Uterus (tissue), 2 donors: ENCODE measurements around the gene ARVCF.

Source experiments
- POLR2A ChIP-seq, 2 donors: fragments of 450-650 bp; IDR thresholded peaks; one replicate each; pipeline ENCODE4 v1.6.1; 2016; ENCODE audit warnings: antibody characterized with exemption in 2 of 2, mild to moderate bottlenecking in 1 of 2, moderate library complexity in 1 of 2
- TF ChIP-seq, protein P1 (sequence below), 4 experiments: fragments of 200-600 bp in 2 of 4; fragments of 450-650 bp in 2 of 4; sonication (generic) in 2 of 4; IDR thresholded peaks; one replicate each; pipeline ENCODE4 v1.5.1; 2016 to 2019; ENCODE audit warnings: antibody characterized with exemption in 4 of 4, mild to moderate bottlenecking in 2 of 4, moderate library complexity in 1 of 4

GRCh38 chr22:19977296-19978243, 39.1 kb downstream of the ARVCF start:
- TF ChIP-seq, protein P1, sequence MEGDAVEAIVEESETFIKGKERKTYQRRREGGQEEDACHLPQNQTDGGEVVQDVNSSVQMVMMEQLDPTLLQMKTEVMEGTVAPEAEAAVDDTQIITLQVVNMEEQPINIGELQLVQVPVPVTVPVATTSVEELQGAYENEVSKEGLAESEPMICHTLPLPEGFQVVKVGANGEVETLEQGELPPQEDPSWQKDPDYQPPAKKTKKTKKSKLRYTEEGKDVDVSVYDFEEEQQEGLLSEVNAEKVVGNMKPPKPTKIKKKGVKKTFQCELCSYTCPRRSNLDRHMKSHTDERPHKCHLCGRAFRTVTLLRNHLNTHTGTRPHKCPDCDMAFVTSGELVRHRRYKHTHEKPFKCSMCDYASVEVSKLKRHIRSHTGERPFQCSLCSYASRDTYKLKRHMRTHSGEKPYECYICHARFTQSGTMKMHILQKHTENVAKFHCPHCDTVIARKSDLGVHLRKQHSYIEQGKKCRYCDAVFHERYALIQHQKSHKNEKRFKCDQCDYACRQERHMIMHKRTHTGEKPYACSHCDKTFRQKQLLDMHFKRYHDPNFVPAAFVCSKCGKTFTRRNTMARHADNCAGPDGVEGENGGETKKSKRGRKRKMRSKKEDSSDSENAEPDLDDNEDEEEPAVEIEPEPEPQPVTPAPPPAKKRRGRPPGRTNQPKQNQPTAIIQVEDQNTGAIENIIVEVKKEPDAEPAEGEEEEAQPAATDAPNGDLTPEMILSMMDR (IDR thresholded peaks at IDR 0.05) = no peak
- TF ChIP-seq POLR2A (IDR thresholded peaks at IDR 0.05) = no peak
